Panc1 (cell line): ENCODE measurements around the gene FUCA2. TPM values are rescaled to one million over a fixed set of nuclear protein-coding genes. Genes with fewer than 3 reads are reported as not detected.

ENCODE experiments used
- ATAC-seq: fragments of 200-7000 bp; cut with Tn5 transposase; 2 replicates; pipeline ENCODE4 v1.9.1; 2020; ENCODE audit warnings: mild to moderate bottlenecking, moderate library complexity
- BruUV-seq: library from RNA; stranded (reverse); fragments of 400-500 nt; replicated peaks from 2 replicates; lab custom pipeline; 2021; lab: Mats Ljungman, UMichigan
- CTCF ChIA-PET: fragments of 300-600 bp; sonication (Branson Sonifier 250); formaldehyde crosslinking; loops from one replicate; lab custom pipeline; 2022; ENCODE audit warnings: antibody characterized with exemption; lab: Charles Lee
- POLR2A ChIA-PET: fragments of 300-600 bp; sonication (Branson Sonifier 250); formaldehyde crosslinking; loops from one replicate; lab custom pipeline; 2022; ENCODE audit warnings: antibody characterized with exemption; lab: Charles Lee
- DNase-seq: peaks from one replicate; pipeline ENCODE4 v3.0.0-alpha.2; 2010; ENCODE audit warnings: low read depth, low spot score
- H3K27ac ChIP-seq: 2 replicates; pipeline ENCODE4 v1.5.1; 2011; ENCODE audit warnings: mild to moderate bottlenecking, low read length, inconsistent platforms
- H3K27me3 ChIP-seq: fragments of 200-500 bp; sonication (Bioruptor generic); 2 replicates; pipeline ENCODE4 v1.6.0; 2014; ENCODE audit warnings: low read length, inconsistent platforms; ENCODE audit not compliant: control insufficient read depth, insufficient read depth
- H3K36me3 ChIP-seq: fragments of 200-500 bp; sonication (Bioruptor generic); 2 replicates; pipeline ENCODE4 v1.5.1; 2014; ENCODE audit warnings: inconsistent platforms, mild to moderate bottlenecking, low read length, moderate library complexity; ENCODE audit not compliant: control insufficient read depth, insufficient read depth
- H3K4me1 ChIP-seq: 2 replicates; pipeline ENCODE4 v1.5.1; 2011; ENCODE audit warnings: inconsistent platforms, mild to moderate bottlenecking, low read length, moderate library complexity; ENCODE audit not compliant: control insufficient read depth, insufficient read depth
- H3K4me3 ChIP-seq, 2 experiments: 2 replicates each; pipeline ENCODE4 v1.5.1; 2011 to 2012; ENCODE audit warnings: low read depth in 2 of 2, low read length in 2 of 2, mild to moderate bottlenecking in 2 of 2, inconsistent platforms in 1 of 2, moderate library complexity in 1 of 2
- H3K9me3 ChIP-seq: fragments of 200-500 bp; sonication (Bioruptor generic); 2 replicates; pipeline ENCODE4 v1.5.1; 2014; ENCODE audit warnings: low read depth, mild to moderate bottlenecking, inconsistent platforms, low read length, moderate library complexity; ENCODE audit not compliant: control insufficient read depth, insufficient read depth
- POLR2AphosphoS5 ChIP-seq: IDR thresholded peaks from 2 replicates; pipeline ENCODE4 v1.6.1; 2012; ENCODE audit warnings: mild to moderate bottlenecking, low read depth, low read length, moderate library complexity
- REST ChIP-seq, 2 experiments: IDR thresholded peaks; 2 replicates each; pipeline ENCODE4 v1.6.1; 2011 to 2012; ENCODE audit warnings: low read depth in 2 of 2, control low read depth in 1 of 2, low read length in 1 of 2, mild to moderate bottlenecking in 1 of 2, moderate library complexity in 1 of 2; ENCODE audit not compliant: insufficient read depth in 1 of 2
- SIN3A ChIP-seq: IDR thresholded peaks from 2 replicates; pipeline ENCODE4 v1.6.1; 2012; ENCODE audit warnings: low read depth, mild to moderate bottlenecking, low read length, moderate library complexity, borderline replicate concordance; ENCODE audit not compliant: insufficient read depth
- TCF7L2 ChIP-seq: IDR thresholded peaks from 2 replicates; pipeline ENCODE4 v1.6.1; 2011; ENCODE audit warnings: mild to moderate bottlenecking, low read depth, low read length, inconsistent platforms
- in situ Hi-C: cut with HindIII; loops from 2 replicates; pipeline ENCODE4 v1.10.0; 2016; ENCODE audit warnings: low sequenced_read_pairs, low pct_unique_long_range_greater_than_20kb
- intact Hi-C: fragments of 100-400 bp; cut with micrococcal nuclease; formaldehyde crosslinking; loops from one replicate; pipeline ENCODE4 v1.10.0; 2022; ENCODE audit not compliant: unreplicated experiment
- total RNA-seq: library from RNA; stranded (reverse); gene quantifications from one replicate; pipeline ENCODE4 v1.2.1, GENCODE V29; 2021; ENCODE audit not compliant: unreplicated experiment
- TF ChIP-seq, protein P1 (sequence below): fragments of 450-650 bp; IDR thresholded peaks from 2 replicates; pipeline ENCODE4 v1.5.1; 2017; ENCODE audit warnings: mild to moderate bottlenecking

The FUCA2 gene
- total RNA-seq, 1 experiment from 2014 or later = 68.1 TPM

GRCh38 chr6:143465546-143465945, 46.0 kb downstream of the FUCA2 start:
- CTCF ChIA-PET = no interaction called here
- POLR2A ChIA-PET = no interaction called here
- H3K27ac ChIP-seq = no peak overlapping the region

DNA sequence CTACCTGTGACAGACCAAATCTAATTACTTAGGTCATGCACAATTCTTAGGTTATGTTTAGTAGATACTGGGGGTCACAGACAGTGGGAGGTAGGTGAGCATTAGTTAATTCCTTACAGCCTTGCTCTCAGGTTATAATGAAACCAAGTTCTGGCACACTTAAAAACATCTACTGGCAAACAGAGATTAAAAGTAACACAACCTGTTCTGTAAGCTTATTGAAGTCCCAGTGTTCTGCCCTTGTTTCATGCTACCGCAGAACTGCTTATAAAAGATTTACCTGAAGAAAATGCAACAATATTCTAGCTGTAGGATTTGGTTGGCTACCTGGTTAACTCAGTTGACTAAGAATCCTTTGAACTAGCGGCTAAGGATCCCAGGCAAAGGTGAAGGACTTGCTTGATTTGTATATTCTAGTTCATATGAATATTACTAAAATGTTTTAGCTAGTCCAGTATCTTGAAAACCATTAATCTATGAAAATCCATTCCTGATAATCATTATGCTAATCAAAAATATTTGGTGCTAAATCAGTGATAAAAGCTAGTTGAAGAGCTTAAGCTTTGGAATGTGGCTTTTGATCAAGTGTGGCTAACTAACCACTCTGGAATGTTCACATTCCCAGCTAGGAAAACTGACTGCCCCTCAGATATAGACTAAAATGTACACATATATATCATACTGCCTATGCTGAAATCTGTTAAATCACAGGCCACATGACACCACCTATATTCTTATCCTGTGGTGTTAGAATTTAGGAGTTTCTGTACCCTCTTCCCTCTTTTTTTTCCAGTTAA, 53.8 kb downstream of the FUCA2 start:
- Histone ChIP-seq H3K27me3 (no peaks in the 10 kb centered on the region), H3K27ac (no peak overlapping the region), H3K4me3 (no peak overlapping the region), H3K9me3 (no peaks in the 10 kb centered on the region), H3K4me1 (peaks cover 2% of the 10 kb centered on the region; the same call in 1 of the 2 replicates), H3K36me3 (no peaks in the 10 kb centered on the region; the same call in 1 of the 2 replicates)
- CTCF ChIA-PET = no interaction called here
- BruUV-seq = no TSS peak
- DNase-seq (no peak), ATAC-seq (no peak)
- POLR2A ChIA-PET = no interaction called here
- intact Hi-C loops = no loop called here
- in situ Hi-C loops = no loop called here
- TF ChIP-seq REST (IDR thresholded peaks at IDR 0.05; ENCODE audit: insufficient read depth in 1 of 2, low read depth in 2 of 2, low read length in 1 of 2) (no peak), POLR2AphosphoS5 (no peak), TCF7L2 (no peak), SIN3A (no peak)
- TF ChIP-seq, protein P1, sequence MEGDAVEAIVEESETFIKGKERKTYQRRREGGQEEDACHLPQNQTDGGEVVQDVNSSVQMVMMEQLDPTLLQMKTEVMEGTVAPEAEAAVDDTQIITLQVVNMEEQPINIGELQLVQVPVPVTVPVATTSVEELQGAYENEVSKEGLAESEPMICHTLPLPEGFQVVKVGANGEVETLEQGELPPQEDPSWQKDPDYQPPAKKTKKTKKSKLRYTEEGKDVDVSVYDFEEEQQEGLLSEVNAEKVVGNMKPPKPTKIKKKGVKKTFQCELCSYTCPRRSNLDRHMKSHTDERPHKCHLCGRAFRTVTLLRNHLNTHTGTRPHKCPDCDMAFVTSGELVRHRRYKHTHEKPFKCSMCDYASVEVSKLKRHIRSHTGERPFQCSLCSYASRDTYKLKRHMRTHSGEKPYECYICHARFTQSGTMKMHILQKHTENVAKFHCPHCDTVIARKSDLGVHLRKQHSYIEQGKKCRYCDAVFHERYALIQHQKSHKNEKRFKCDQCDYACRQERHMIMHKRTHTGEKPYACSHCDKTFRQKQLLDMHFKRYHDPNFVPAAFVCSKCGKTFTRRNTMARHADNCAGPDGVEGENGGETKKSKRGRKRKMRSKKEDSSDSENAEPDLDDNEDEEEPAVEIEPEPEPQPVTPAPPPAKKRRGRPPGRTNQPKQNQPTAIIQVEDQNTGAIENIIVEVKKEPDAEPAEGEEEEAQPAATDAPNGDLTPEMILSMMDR = no peak

More at GRCh38 chr6:143465546-143465945, 46.0 kb downstream of the FUCA2 start:
- Histone ChIP-seq H3K9me3 (no peaks in the 10 kb centered on the region), H3K4me3 (no peak overlapping the region), H3K27me3 (no peaks in the 10 kb centered on the region), H3K36me3 (no peaks in the 10 kb centered on the region; the same call in 1 of the 2 replicates), H3K4me1 (no peaks in the 10 kb centered on the region)
- in situ Hi-C loops (no loop called here), intact Hi-C loops (no loop called here)
- no TSS peak for BruUV-seq
- no peak for ATAC-seq
- TF ChIP-seq SIN3A = no peak
- TF ChIP-seq, protein P1 = no peak
- TF ChIP-seq TCF7L2 = no peak
- no peak for TF ChIP-seq POLR2AphosphoS5
- no peak for TF ChIP-seq REST (IDR thresholded peaks at IDR 0.05; ENCODE audit: insufficient read depth in 1 of 2, low read depth in 2 of 2, low read length in 1 of 2)
- no peak for DNase-seq
